ENCODE measurements around the gene SCIN.

SCIN gene

GRCh38 chr7:12708314-12708713, 137.8 kb downstream of the SCIN start:
- TF ChIP-seq CTCF (conservative IDR thresholded peaks at IDR 0.05; ENCODE audit: low read depth, low read length) = no peak
- DNase-seq (ENCODE audit: low read depth) = no peak
- no peak overlapping the region for H3K4me3 ChIP-seq (ENCODE audit: low read depth, low read length)
